Right lung (tissue), 5 donors: ENCODE data around the gene ZNF77. TPM values are rescaled to one million over a fixed set of nuclear protein-coding genes. Genes with fewer than 3 reads are reported as not detected.
A peak's percentile ranks its signal among the peaks of the same experiment; 100 is the strongest.
"Not testable (repeated sequence)": the region's sequence is repeated elsewhere in the genome, so short reads cannot be mapped to it uniquely, and the experiment has no call there.

Experiments used
- DNase-seq, 2 donors: peaks; one replicate each; pipeline ENCODE4 v3.0.0-alpha.2; 2013
- polyA plus RNA-seq, 5 donors: library from polyadenylated mRNA; unstranded; fragments of 120-200 nt; gene quantifications; one replicate each; pipeline versions ENCODE4 v1.2.1 to v1.2.3, GENCODE V29; 2013; ENCODE audit warnings: inconsistent platforms in 1 of 5, low replicate concordance in 1 of 5; ENCODE audit not compliant: insufficient read length in 5 of 5, insufficient read depth in 1 of 5

Gene ZNF77
- polyA plus RNA-seq, 5 donors, result 7.7 to 11.1 (median 8.8) TPM

- DNase-seq, result no peak
These were observed 21.8 kb downstream of the ZNF77 start for GRCh38 chr19:2922987-2923386.

DNA sequence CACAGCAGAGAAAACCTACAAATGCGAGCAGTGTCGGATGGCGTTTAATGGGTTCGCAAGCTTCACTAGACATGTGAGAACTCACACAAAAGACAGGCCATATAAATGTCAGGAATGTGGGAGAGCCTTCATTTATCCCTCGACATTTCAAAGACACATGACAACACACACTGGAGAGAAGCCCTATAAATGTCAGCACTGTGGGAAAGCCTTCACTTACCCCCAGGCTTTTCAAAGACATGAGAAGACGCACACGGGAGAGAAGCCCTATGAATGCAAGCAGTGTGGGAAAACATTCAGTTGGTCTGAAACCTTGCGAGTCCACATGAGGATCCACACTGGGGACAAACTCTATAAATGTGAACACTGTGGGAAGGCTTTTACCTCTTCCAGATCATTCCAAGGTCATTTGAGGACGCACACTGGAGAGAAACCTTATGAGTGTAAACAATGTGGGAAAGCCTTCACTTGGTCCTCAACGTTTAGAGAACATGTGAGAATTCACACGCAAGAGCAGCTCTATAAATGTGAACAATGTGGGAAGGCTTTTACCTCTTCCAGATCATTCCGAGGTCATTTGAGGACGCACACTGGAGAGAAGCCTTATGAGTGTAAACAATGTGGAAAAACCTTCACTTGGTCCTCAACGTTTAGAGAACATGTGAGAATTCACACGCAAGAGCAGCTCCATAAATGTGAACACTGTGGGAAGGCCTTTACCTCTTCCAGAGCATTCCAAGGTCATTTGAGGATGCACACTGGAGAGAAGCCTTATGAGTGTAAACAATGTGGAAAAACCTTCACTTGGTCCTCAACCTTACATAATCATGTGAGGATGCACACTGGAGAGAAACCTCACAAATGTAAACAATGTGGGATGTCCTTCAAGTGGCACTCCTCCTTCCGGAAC lies 27.2 kb downstream of the ZNF77 start:
- DNase-seq, result no peak

- DNase-seq, result no peak
These were observed 32.5 kb downstream of the ZNF77 start for GRCh38 chr19:2912306-2912705.

DNA sequence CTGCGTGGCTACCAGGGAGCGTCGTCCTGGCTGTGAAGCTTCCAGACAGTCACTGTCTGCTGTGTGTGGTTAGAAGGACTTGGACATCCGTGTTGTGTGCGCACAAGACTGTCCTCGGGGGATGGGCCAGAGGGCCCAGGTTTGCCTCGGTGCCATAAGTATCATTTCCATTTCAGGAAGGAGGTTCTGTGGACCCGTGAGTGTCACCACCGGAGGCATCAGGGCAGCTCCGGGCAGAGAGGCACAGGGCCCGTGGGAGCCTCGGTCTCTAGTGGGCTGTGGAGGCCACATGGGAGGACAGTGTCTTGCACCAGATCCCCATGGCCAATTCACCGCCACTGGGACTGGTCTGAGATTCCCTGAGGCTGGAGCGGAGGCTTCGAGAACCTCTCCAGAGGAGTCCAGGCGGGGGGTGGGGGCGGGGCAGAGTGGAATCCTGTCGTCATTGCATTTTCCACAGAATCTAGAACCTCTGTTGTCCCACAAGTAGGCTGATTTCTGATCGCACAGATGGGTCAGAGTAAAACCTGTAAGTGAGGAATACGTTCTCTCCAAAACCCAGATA lies 38.1 kb downstream of the ZNF77 start:
- DNase-seq, result no peak

GRCh38 chr19:2905918-2906519 lies 38.8 kb downstream of the ZNF77 start:
- DNase-seq, result no peak

DNA sequence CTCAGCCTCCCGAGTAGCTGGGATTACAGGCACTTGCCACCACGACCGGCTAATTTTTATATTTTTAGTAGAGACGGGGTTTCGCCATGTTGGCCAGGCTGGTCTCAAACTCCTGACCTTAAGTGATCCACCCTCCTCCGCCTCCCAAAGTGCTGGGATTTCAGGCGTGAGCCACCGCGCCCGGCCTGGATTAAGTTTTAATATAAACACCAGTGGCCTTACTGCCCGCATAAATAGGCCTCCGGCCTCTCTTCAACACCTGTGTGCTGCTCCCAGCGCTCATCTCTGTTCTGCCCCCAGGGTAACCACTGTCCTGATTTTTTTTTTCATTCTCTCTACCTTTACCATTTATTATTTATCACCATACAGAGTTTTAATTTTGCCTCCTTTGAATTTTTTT lies 41.4 kb downstream of the ZNF77 start:
- DNase-seq, result not testable (repeated sequence)

GRCh38 chr19:2902590-2903218 lies 42.1 kb downstream of the ZNF77 start:
- DNase-seq, result no peak

DNA sequence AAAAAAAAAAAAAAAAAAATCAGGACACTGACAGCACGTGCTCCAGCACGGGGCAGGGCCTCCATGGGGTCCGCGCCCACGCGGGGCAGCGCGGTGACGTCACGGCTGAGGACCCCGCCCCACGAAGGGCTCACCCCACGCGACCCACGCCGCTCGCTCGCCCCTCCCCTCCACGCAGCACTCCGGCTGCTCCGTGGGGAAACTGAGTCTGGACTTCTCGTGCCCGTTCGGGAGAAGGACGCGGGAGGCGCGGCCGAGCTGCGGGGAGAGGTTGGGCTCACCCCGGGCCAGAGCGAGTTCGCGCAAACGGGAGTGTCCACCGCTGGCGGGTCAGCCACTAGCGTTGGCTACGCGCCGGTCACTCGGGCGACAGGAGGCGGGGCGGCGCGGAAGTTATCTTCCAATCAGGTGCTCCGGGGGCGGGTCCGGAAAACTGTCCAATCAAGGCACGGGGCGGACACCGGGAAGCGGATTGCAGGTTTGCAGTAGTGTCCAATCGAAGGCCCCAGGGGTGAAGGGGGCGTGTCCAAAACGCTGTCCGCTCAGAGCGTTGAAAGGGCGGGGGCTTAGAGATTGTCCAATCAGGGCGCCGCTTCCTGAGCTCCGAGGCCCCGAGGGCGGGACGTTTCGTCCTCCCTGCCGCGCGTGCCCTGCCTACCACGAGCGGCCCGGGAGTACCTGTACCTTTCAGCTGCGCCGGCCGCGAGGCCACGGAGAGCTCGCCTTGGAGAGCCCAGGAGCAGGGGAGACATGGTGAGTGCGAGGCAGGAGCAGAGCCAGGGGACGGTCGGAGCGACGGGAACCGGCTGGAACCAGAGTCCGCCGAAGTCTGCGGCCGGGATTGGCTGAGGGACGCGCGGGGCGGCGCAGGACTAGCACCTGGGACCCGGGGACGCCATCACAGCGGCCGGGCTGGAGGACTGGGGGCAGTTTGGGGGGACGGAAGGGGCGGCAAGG lies 44.2 kb downstream of the ZNF77 start, which contains the start of gene ZNF57:
TSS of gene ZNF57 (plus strand) at position 633 of the 957 bp plus-strand sequence. CDS start at position 751, 118 bp downstream.
- DNase-seq, result peak; percentile 98

DNA sequence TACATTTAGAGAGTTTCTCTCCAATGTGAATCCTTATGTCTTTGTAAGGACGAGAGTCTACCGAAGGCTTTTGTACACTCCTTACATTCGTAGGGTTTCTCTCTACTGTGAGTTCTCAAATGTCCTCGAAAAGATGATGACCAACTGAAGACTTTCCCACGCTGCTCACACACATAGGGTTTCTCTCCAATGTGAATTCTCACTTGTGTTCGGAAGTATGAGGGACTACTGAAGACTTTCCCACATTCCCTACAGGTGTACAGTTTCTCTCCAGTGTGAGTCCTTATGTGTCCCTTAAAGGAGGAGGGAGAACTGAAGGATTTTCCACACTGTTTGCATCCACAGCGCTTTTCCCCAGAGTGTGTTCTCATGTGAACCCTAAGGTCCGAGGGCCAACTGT lies 48.1 kb downstream of the ZNF77 start:
- DNase-seq, result no peak

DNA sequence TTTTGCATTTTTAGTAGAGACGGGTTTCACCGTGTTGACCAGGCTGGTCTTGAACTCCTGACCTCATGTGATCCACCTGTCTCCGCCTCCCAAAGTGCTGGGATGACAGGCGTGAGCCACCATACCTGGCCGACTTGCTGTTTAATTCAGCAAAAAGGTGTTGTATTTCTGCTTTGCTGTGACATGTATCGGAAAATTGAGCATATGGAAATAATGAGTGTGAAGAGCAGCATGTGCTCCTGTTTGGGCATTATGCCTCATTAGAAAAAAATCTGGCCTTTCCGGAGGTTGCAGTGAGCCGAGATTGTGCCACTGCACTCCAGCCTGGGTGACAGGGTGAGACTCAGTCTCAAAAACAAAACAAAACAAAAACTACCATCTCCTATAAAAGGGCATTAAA lies 54.2 kb downstream of the ZNF77 start:
- DNase-seq, result not testable (repeated sequence)

DNA sequence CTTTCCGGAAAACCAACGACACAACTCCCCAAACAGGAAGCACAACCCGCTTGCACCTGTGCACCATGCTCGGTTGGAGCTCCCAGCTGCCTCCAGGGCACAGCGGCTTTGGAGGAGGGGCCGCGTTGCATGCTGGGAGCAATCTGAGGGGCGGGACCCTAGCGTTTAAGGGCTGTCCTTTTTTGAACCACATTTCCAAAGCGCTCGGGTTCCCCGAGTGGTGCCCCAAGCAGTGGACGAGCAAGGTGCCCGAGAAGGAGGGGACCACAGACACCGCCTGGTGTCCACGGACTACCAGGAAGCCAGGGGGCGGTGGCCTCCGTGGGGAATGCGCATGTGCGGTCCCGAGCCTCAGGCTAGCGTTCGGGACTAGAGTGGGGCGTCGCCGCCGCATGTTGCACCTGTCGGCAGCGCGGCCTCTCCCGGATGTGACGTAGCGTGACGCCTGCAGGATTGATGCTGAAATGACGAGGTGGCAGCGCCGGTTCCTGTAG lies 56.0 kb downstream of the ZNF77 start:
- DNase-seq, result no peak

DNA sequence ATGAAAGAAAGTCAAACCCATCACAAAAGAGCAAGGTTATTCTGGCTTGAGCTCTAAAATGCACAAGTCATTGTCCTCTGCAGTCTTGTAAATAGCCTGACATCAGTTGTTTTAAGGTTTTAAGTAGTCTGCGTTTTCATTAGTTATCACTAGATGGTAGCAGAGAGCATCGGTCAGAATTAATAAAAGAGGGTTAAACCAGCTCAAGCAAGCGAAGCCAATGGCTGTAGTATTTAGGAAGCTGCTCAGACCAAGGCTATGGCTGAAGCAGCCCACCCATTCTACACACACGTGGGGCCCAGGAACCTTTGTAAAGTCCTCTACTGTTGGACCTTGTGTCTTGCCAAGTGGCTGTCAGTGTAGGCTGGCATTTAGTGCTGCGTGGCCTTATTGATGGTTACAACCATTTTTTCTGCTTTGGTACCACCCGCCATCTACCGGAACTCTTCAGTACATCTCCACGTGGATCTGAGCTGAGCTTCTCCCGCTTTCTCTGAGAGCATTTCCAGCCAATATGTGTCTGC lies 57.3 kb downstream of the ZNF77 start:
- DNase-seq, result peak; percentile 55 to 57

DNA sequence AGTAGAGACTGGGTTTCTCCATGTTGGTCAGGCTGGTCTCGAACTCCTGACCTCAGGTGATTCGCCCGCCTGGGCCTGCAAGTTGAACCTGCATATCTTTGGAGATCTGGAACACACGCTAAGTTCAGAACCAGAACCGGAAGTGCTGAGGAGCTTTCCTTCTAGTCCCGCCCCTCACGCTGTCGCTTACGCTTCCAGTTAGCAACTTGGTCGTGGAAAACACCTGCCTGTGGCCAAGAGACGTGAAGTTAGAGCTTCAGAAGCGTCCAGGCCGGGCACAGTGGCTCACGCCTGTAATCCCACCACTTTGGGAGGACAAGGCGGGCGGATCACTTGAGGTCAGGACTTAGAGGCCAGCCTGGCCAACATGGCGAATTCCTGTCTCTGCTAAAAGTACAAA lies 59.0 kb downstream of the ZNF77 start:
- no peak for DNase-seq

- DNase-seq, result no peak
These were observed 60.9 kb downstream of the ZNF77 start for GRCh38 chr19:2883686-2884439.

Other genes starting within 250 kb of the ZNF77 start
- gene GNG7, start 242.3 kb downstream of the ZNF77 start, polyA plus RNA-seq, result 1 to 10 TPM; 4.5 to 7.1 (median 5.8) TPM
- gene DIRAS1, start 223.6 kb downstream of the ZNF77 start, polyA plus RNA-seq, result 1 to 10 TPM; 1.1 to 2.1 (median 1.3) TPM
- 10 to 100 TPM; 19.6 to 28.9 (median 21.5) TPM for gene SLC39A3, start 205.0 kb downstream of the ZNF77 start, polyA plus RNA-seq
- 10 to 100 TPM; 38.2 to 65.9 (median 46.2) TPM for gene SGTA, start 161.7 kb downstream of the ZNF77 start, polyA plus RNA-seq
- gene THOP1, start 159.5 kb downstream of the ZNF77 start, polyA plus RNA-seq, result 10 to 100 TPM; 34.5 to 58.3 (median 38.7) TPM
- 1 to 10 TPM; 6.8 to 9.1 (median 8.6) TPM for gene ZNF554, start 125.1 kb downstream of the ZNF77 start, polyA plus RNA-seq
- 10 to 100 TPM in 2 of 5 donors, 1 to 10 TPM in 3; 8.1 to 12.9 (median 9.4) TPM for gene ZNF555, start 103.5 kb downstream of the ZNF77 start, polyA plus RNA-seq
- gene ZNF556, start 77.6 kb downstream of the ZNF77 start, polyA plus RNA-seq, result 1 to 10 TPM in 1 of 5 donors, under 1 TPM in 3, not detected in 1; 0.09 to 1.2 (median 0.21) TPM
- gene ZNF57, start 44.0 kb downstream of the ZNF77 start, polyA plus RNA-seq, result 1 to 10 TPM; 6.1 to 7.9 (median 7.1) TPM
- gene TLE6, start 32.6 kb upstream of the ZNF77 start, polyA plus RNA-seq, result 10 to 100 TPM in 3 of 5 donors, 1 to 10 TPM in 2; 8.2 to 13.6 (median 11.8) TPM
- gene TLE2, start 84.3 kb upstream of the ZNF77 start, polyA plus RNA-seq, result 100 to 1,000 TPM; 136 to 267 (median 184) TPM
- 1,000 to 10,000 TPM in 1 of 5 donors, 100 to 1,000 TPM in 4; 691 to 1,051 (median 791) TPM for gene TLE5, start 117.5 kb upstream of the ZNF77 start, polyA plus RNA-seq
- 10 to 100 TPM; 43.6 to 67.9 (median 54.6) TPM for gene GNA11, start 149.4 kb upstream of the ZNF77 start, polyA plus RNA-seq
- 1 to 10 TPM; 1.7 to 3.9 (median 2.3) TPM for gene GNA15, start 191.1 kb upstream of the ZNF77 start, polyA plus RNA-seq
- 1 to 10 TPM; 1.2 to 2.8 (median 1.7) TPM for gene S1PR4, start 233.8 kb upstream of the ZNF77 start, polyA plus RNA-seq
- gene NCLN, start 241.0 kb upstream of the ZNF77 start, polyA plus RNA-seq, result 10 to 100 TPM; 22.1 to 52.4 (median 34.4) TPM